ENCODE results near the gene FER. TPM values are rescaled to one million over a fixed set of nuclear protein-coding genes. Genes with fewer than 3 reads are reported as not detected.
A peak's percentile ranks its signal among the peaks of the same experiment; 100 is the strongest.
"Not testable (repeated sequence)": the region's sequence is repeated elsewhere in the genome, so short reads cannot be mapped to it uniquely, and the experiment has no call there.

The FER gene
- polyA plus RNA-seq, 3 donors, result 2.4 to 14.7 (median 6.2) TPM

DNA sequence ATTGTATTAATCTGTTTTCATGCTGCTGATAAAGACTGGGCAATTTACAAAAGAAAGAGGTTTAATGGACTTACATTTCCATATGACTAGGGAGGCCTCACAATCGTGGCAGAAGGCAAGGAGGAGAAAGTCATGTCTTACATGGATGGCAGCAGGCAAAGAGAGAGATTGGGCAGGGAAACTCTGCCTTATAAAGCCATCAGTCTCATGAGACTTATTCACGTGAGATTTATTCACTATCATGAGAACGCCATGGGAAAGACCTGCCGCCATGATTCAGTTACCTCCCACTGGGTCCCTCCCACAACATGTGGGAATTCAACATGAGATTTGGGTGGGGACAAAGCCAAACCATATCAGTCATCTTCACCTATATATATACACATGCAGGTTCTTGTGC lies 103.4 kb downstream of the FER start:
- WGBS (ENCODE audit: insufficient coverage), result 100% methylated on average over 2 of the region's 4 CpGs
- not testable (repeated sequence) for H4K20me1 ChIP-seq (ENCODE audit: insufficient read depth, low read length); H3K9ac ChIP-seq (ENCODE audit: insufficient read depth, low read length, poor library complexity, severe bottlenecking); H3K79me2 ChIP-seq (ENCODE audit: insufficient read depth, low read length); H3K27ac ChIP-seq (ENCODE audit: low read depth in 1 of 2, low read length in 2 of 2); H3K27me3 Mint-ChIP-seq (ENCODE audit: low read depth in 3 of 3); H3K4me3 ChIP-seq (replicated peaks in 1 of 3; ENCODE audit: low read depth in 2 of 3, low read length in 3 of 3); DNase-seq; H3K9me3 ChIP-seq (replicated peaks in 1 of 2; ENCODE audit: control insufficient read depth in 1 of 2, insufficient read depth in 1 of 2, low read length in 2 of 2); H3K4me1 ChIP-seq (ENCODE audit: control insufficient read depth in 1 of 2, insufficient read depth in 2 of 2, low read length in 2 of 2); H3K4me1 Mint-ChIP-seq; H3K4me3 Mint-ChIP-seq; H2AFZ ChIP-seq (ENCODE audit: insufficient read depth, low read depth, low read length, poor library complexity, severe bottlenecking); H3K4me2 ChIP-seq (replicated peaks; ENCODE audit: extremely low read depth, low read length, poor library complexity, severe bottlenecking); H3K27me3 ChIP-seq (ENCODE audit: control insufficient read depth in 2 of 2, insufficient read depth in 2 of 2, low read length in 2 of 2); H3K36me3 ChIP-seq (replicated peaks in 1 of 2; ENCODE audit: control insufficient read depth in 1 of 2, insufficient read depth in 2 of 2, low read length in 2 of 2); H3K27ac Mint-ChIP-seq
- peaks cover 15 to 24% (median 19%) of the 10 kb centered on the region in 7 donors for H3K9me3 Mint-ChIP-seq
- H3K36me3 Mint-ChIP-seq, result peaks cover 12 to 28% of the 10 kb centered on the region in 2 donors
- intact Hi-C loops (cut with micrococcal nuclease), result loop anchor here in 1 of 2 donors (10.0 kb wide), 1 partner anchor 126 kb away; no protein-coding TSS in a partner anchor

GRCh38 chr5:108857905-108858304 lies 110.2 kb downstream of the FER start:
- Histone ChIP-seq H3K9me3 (replicated peaks in 1 of 2; ENCODE audit: control insufficient read depth in 1 of 2, insufficient read depth in 1 of 2, low read length in 2 of 2) (peaks cover 0 to 6% of the 10 kb centered on the region in 2 donors), H3K27me3 (ENCODE audit: control insufficient read depth in 2 of 2, insufficient read depth in 2 of 2, low read length in 2 of 2) (no peaks in the 10 kb centered on the region), H3K36me3 (replicated peaks in 1 of 2; ENCODE audit: control insufficient read depth in 1 of 2, insufficient read depth in 2 of 2, low read length in 2 of 2) (no peaks in the 10 kb centered on the region), H3K4me2 (replicated peaks; ENCODE audit: extremely low read depth, low read length, poor library complexity, severe bottlenecking) (no peak overlapping the region), H4K20me1 (ENCODE audit: insufficient read depth, low read length) (no peaks in the 10 kb centered on the region), H2AFZ (ENCODE audit: insufficient read depth, low read depth, low read length, poor library complexity, severe bottlenecking) (no peak overlapping the region), H3K27ac (ENCODE audit: low read depth in 1 of 2, low read length in 2 of 2) (peak overlapping the region in 1 of 2 donors; percentile 46), H3K9ac (ENCODE audit: insufficient read depth, low read length, poor library complexity, severe bottlenecking) (no peak overlapping the region), H3K4me3 (replicated peaks in 1 of 3; ENCODE audit: low read depth in 2 of 3, low read length in 3 of 3) (no peak overlapping the region), H3K79me2 (ENCODE audit: insufficient read depth, low read length) (no peaks in the 10 kb centered on the region), H3K4me1 (ENCODE audit: control insufficient read depth in 1 of 2, insufficient read depth in 2 of 2, low read length in 2 of 2) (peaks cover 15 to 24% of the 10 kb centered on the region in 2 donors)
- TF ChIP-seq CTCF (IDR thresholded peaks at IDR 0.05), result no peak
- no CpG with 5 or more reads among the region's 1 CpG for WGBS (ENCODE audit: insufficient coverage)
- Mint-ChIP-seq H3K4me1 (peaks cover 19% of the 10 kb centered on the region), H3K36me3 (peaks cover 3 to 12% of the 10 kb centered on the region in 2 donors), H3K27me3 (ENCODE audit: low read depth in 3 of 3) (peaks cover 0 to 2% (median 0%) of the 10 kb centered on the region in 3 donors), H3K4me3 (no peak overlapping the region), H3K27ac (peak overlapping the region in 5 of 7 donors; percentile 29 to 92 (median 88)), H3K9me3 (peaks cover 8 to 18% (median 11%) of the 10 kb centered on the region in 7 donors)
- intact Hi-C loops (cut with micrococcal nuclease), result loop anchor here in 1 of 2 donors (10.0 kb wide), 1 partner anchor 133 kb away; no protein-coding TSS in a partner anchor
- no peak for DNase-seq

Measured in CD14-positive monocyte (primary cell).